H1 (cell line): ENCODE results near the gene DAPK1.

Source experiments
- ATF2 ChIP-seq: IDR thresholded peaks from 2 replicates; pipeline ENCODE4 v1.6.1; 2012; ENCODE audit warnings: low read length, inconsistent platforms
- BACH1 ChIP-seq: IDR thresholded peaks from 2 replicates; pipeline ENCODE4 v1.6.1; 2012; ENCODE audit warnings: low read length, improper control_type of control experiment
- CBX8 ChIP-seq: fragments of 300-800, 300-1000 bp; sonication (generic); IDR thresholded peaks from 2 replicates; pipeline ENCODE4 v1.7.1; 2016; ENCODE audit warnings: low read depth, low read length, borderline replicate concordance
- CTCF ChIP-seq, 3 experiments: IDR thresholded peaks; 1 replicate in 2 of 3; 2 replicates in 1 of 3; pipeline versions ENCODE4 v1.5.1 to v1.6.1; 2011; ENCODE audit warnings: low read length in 3 of 3, mild to moderate bottlenecking in 3 of 3, inconsistent platforms in 2 of 3, low read depth in 1 of 3, moderate library complexity in 1 of 3; ENCODE audit not compliant: insufficient read depth in 1 of 3; ENCODE audit errors: control extremely low read depth in 1 of 3
- EZH2 ChIP-seq: fragments of 200-600 bp; sonication (generic); IDR thresholded peaks from 2 replicates; pipeline ENCODE4 v1.7.1; 2012; ENCODE audit warnings: low read depth, mild to moderate bottlenecking, moderate library complexity, low read length, inconsistent platforms; ENCODE audit not compliant: severe bottlenecking
- POLR2AphosphoS5 ChIP-seq: IDR thresholded peaks from 2 replicates; pipeline ENCODE4 v1.6.1; 2011; ENCODE audit warnings: low read depth, low read length
- RFX5 ChIP-seq: IDR thresholded peaks from 2 replicates; pipeline ENCODE4 v1.6.1; 2011; ENCODE audit warnings: low read depth, low read length, improper control_type of control experiment, borderline replicate concordance
- RXRA ChIP-seq: IDR thresholded peaks from 2 replicates; pipeline ENCODE4 v1.6.1; 2011; ENCODE audit warnings: low read depth, mild to moderate bottlenecking, low read length, moderate library complexity; ENCODE audit not compliant: insufficient read depth
- SP1 ChIP-seq: IDR thresholded peaks from 2 replicates; pipeline ENCODE4 v1.6.1; 2011; ENCODE audit warnings: low read depth, low read length
- TAF1 ChIP-seq: IDR thresholded peaks from 2 replicates; pipeline ENCODE4 v1.6.1; 2011; ENCODE audit warnings: mild to moderate bottlenecking, low read depth, low read length
- TBP ChIP-seq: IDR thresholded peaks from 2 replicates; pipeline ENCODE4 v1.6.1; 2011; ENCODE audit warnings: low read depth, low read length, improper control_type of control experiment
- TF ChIP-seq, protein P1 (sequence below): IDR thresholded peaks from 2 replicates; pipeline ENCODE4 v1.6.1; 2012; ENCODE audit warnings: inconsistent platforms

DNA sequence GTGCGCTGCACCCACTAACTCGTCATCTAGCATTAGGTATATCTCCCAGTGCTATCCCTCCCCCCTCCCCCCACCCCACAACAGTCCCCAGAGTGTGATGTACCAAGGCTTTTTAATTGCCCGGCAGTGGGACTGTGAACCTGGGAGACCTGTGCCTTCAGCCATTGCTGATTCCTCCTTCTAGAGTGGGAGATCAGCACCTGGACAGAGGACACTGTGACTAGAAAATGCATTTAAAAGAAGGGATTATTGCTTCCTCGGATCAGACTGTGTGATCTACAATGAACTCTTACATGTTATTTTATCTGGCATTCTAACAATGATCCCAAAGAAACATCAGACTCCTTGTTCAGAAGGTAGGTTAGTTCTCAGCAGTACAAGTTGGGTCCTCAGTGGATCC lies 254.2 kb downstream of the DAPK1 start:
- TF ChIP-seq CTCF (IDR thresholded peaks at IDR 0.05; ENCODE audit: control extremely low read depth in 1 of 3, insufficient read depth in 1 of 3, low read depth in 1 of 3, low read length in 3 of 3): no peak
- TF ChIP-seq ATF2: no peak
- TF ChIP-seq RFX5: no peak
- TF ChIP-seq POLR2AphosphoS5: no peak
- no peak for TF ChIP-seq BACH1
- TF ChIP-seq TAF1: no peak
- TF ChIP-seq TBP: no peak
- TF ChIP-seq SP1: no peak
- no peak for TF ChIP-seq EZH2
- TF ChIP-seq, protein P1, sequence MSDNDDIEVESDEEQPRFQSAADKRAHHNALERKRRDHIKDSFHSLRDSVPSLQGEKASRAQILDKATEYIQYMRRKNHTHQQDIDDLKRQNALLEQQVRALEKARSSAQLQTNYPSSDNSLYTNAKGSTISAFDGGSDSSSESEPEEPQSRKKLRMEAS: no peak
- TF ChIP-seq RXRA: no peak
- no peak for TF ChIP-seq CBX8
